Stimulated activated CD8-positive, alpha-beta memory T cell treated with anti-CD3 and anti-CD28 coated beads, Interleukin-12 subunit alpha, Interleukin-12 subunit beta, amount 100 ng/mL, for 24 hours (primary cell): Measurements from ENCODE around the gene VENTX.

Experiments used
- DNase-seq: peaks from one replicate; pipeline ENCODE4 v3.0.0-alpha.2; 2020; ENCODE audit errors: extremely low read depth

VENTX gene

GRCh38 chr10:133285217-133285616 lies 47.6 kb downstream of the VENTX start:
- DNase-seq: no peak

GRCh38 chr10:133286366-133286765 lies 48.7 kb downstream of the VENTX start:
- no peak for DNase-seq

GRCh38 chr10:133287832-133288500 lies 50.3 kb downstream of the VENTX start:
- DNase-seq: no peak

GRCh38 chr10:133289761-133290160 lies 52.1 kb downstream of the VENTX start:
- DNase-seq: no peak
